Omental fat pad (tissue), 4 donors: ENCODE data around the gene SLC22A5. TPM values are rescaled to one million over a fixed set of nuclear protein-coding genes. Genes with fewer than 3 reads are reported as not detected.

ENCODE experiments used
- ATAC-seq: fragments of 150-250 bp; one replicate; pipeline ENCODE4 v1.9.1; 2016; ENCODE audit warnings: mild to moderate bottlenecking, moderate library complexity; ENCODE audit not compliant: low FRiP score
- DNase-seq: peaks from one replicate; pipeline ENCODE4 v3.0.0-alpha.2; 2019; ENCODE audit warnings: low spot score
- total RNA-seq, 4 donors: library from RNA; depleted of rRNA; stranded (reverse); fragments of >200 nt; gene quantifications; one replicate each; pipeline ENCODE4 v1.1.0, GENCODE V29; 2016
- TF ChIP-seq, protein P1 (sequence below), 3 donors: fragments of 450-650 bp; IDR thresholded peaks; one replicate each; pipeline ENCODE4 v1.5.1; 2016 to 2017; ENCODE audit warnings: antibody characterized with exemption in 3 of 3, mild to moderate bottlenecking in 3 of 3, moderate library complexity in 2 of 3

Gene SLC22A5
- total RNA-seq, 4 donors from 2014 or later, result 7.6 to 38.7 (median 28.6) TPM

DNA sequence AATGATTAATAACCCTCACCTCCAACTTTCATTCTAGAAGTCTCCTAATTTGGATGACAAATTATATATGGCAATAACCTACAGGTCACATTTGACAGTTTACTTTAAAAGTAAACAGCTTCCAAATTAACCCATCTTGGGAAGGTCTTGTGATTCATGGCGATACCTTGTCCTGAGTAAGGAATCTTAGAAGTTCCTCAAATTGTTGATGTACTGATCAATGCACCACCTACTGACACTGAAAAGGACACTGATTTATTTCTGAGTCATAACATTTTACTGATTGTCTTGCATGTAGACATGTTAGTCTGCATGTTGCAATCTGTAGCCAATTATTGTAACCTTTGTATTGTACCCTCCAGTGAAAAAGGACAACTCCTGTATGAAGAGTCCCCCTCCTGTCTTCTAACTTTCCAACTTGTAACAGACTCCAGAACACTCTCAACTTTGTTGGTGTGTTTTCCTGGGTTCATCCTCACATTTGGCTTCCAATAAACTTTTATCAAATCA is 16.0 kb upstream of the SLC22A5 start:
- DNase-seq (no peak), ATAC-seq (no peak)
- TF ChIP-seq, protein P1, sequence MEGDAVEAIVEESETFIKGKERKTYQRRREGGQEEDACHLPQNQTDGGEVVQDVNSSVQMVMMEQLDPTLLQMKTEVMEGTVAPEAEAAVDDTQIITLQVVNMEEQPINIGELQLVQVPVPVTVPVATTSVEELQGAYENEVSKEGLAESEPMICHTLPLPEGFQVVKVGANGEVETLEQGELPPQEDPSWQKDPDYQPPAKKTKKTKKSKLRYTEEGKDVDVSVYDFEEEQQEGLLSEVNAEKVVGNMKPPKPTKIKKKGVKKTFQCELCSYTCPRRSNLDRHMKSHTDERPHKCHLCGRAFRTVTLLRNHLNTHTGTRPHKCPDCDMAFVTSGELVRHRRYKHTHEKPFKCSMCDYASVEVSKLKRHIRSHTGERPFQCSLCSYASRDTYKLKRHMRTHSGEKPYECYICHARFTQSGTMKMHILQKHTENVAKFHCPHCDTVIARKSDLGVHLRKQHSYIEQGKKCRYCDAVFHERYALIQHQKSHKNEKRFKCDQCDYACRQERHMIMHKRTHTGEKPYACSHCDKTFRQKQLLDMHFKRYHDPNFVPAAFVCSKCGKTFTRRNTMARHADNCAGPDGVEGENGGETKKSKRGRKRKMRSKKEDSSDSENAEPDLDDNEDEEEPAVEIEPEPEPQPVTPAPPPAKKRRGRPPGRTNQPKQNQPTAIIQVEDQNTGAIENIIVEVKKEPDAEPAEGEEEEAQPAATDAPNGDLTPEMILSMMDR (IDR thresholded peaks at IDR 0.05), result no peak

DNA sequence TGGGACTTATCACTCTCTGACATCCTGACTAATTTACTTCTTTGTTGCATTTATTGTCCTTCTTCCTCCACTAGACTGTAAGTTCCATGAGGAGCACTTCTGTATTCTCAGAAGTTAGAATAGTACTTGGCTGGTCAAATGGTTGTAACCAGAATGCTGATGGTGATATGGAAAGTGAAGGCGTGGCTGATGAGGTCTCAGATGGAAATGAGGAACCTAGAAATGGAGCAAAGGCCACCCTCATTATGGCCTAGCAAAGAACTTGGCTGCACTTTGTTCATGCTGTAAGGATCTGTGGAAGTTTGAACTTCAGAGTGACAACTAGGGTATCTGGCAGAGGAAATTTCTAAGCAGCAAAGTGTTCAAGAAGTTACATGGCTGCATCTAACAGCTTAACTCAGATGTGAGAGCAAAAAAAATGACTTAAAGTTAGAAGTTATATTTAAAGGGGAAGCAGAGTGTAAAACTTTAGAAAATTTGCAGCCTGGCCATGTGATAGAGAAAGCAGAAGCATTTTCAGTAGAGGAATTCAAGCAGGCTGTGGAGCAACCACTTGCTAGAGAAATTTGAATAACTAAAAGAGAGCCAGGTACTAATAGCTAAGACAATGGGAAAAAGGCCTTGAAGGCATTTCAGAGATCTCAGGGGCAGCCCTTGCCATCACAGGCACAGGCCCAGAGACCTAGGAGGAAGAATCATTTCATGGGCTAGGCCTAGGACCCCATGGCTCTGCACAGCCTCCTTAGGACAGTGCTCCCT is 14.9 kb upstream of the SLC22A5 start:
- DNase-seq (no peak), ATAC-seq (no peak)
- TF ChIP-seq, protein P1 (IDR thresholded peaks at IDR 0.05), result no peak

DNA sequence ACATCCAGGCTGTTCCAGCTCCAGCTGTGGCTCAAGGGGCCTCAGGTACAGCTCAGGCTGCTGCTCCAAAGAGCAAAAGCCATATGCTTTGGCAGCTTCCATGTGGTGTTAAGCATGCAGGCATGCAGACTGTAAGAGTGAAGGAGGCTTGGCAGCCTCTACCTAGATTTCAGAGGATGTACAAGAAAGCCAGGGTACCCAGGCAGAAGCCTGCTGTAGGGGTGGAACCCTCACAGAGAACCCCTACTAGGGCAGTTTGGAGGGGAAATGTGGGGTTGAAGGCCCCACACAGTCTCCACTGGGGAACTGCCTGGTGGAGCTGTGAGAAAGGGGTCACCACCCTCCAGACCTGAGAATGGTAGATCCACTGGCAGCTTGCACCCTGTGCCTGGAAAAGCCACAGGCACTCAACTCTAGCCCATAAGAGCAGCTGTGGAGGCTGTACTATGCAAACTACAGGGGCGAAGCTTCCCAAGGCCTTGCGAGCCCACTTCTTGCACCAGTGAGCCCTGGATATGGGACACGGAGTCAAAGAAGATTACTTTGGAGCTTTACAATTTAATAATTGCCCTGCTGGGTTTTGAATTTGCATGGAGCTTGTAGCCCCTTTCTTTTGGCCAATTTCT is 14.3 kb upstream of the SLC22A5 start:
- ATAC-seq (no peak), DNase-seq (no peak)
- TF ChIP-seq, protein P1 (IDR thresholded peaks at IDR 0.05), result no peak

DNA sequence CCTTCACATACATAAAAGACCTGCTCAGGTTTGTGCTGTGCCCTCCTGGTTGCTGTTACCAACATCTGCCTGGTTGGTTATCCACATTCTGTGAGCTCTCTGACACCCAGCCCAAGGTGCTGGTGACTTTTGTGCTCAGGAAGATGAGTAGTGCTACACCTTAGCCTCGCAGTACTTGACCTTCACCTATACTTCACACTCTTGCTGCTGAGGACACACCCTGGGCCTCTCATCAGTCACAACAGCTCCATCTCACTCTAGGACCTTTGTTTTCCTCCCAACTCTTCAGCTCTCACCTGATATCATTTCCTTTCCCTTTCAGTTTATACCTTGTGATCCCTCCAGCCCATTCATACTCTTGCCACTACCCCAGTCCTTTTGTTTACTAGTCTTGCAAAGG is 10.7 kb upstream of the SLC22A5 start:
- TF ChIP-seq, protein P1 (IDR thresholded peaks at IDR 0.05), result no peak
- ATAC-seq (no peak), DNase-seq (no peak)

DNA sequence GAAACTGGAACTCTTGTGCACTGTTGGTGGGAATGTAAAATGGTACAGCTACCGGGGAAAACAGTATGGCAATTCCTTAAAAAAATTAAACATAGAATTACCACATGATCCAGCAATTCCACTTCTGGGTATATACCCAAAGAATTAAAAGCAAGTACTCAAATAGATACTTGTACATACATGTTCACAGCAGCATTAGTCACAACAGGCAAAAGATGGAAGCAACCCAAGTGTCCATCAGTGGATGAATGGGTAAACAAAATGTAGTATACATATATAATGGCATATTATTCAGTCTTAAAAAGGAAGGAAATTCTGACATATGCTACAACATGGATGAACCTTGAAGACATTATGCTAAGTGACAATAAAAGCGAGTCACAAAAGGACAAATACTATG is 7.4 kb upstream of the SLC22A5 start:
- DNase-seq (no peak), ATAC-seq (no peak)
- TF ChIP-seq, protein P1 (IDR thresholded peaks at IDR 0.05), result no peak

DNA sequence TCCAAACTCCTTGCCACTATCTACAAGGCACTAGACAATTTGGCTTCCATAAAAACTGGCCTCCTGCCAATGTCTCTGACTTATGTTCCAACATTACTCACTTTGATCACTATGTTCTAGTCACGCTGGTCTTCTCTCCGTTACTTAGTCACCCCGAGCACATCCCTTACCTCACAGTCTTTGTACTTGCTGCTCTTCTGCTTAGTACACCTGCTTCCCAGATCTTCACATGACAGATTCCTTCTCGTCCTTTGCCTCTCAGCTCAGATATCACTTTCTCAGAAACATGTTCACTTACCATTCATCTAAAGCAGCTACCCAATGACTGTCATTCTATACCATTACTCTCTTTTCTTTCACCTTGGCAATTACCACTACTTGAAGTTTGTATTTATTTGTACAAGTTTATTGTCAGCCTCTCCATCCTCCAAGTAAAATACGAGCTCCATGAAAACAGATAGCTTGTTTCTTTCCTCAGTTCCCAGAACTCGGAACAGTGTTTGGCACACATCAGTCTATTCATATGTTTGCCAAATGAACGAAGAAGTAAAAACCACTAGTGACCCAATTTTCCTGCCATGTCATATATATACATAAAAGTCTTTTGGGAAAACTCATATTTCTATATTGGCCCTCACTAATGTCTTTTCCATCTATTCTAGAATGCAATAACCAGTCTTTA is 5.9 kb upstream of the SLC22A5 start:
- DNase-seq (no peak), ATAC-seq (peak; percentile 87)
- TF ChIP-seq, protein P1 (IDR thresholded peaks at IDR 0.05), result no peak
